Upper lobe of right lung (tissue), 1 donor: ENCODE results near the gene PGA3. TPM values are rescaled to one million over a fixed set of nuclear protein-coding genes. Genes with fewer than 3 reads are reported as not detected.
"Not testable (repeated sequence)": the region's sequence is repeated elsewhere in the genome, so short reads cannot be mapped to it uniquely, and the experiment has no call there.

Experiments used
- ATAC-seq: fragments of 200-7000 bp; cut with Tn5 transposase; one replicate; pipeline ENCODE4 v1.9.1; 2020; ENCODE audit warnings: mild to moderate bottlenecking, moderate library complexity
- DNase-seq: peaks from one replicate; pipeline ENCODE4 v3.0.0-alpha.2; 2020
- H3K27ac ChIP-seq: fragments of 200-600 bp; one replicate; pipeline ENCODE4 v1.8.0; 2022
- H3K27me3 ChIP-seq: fragments of 200-600 bp; one replicate; pipeline ENCODE4 v1.8.0; 2022; ENCODE audit warnings: mild to moderate bottlenecking
- H3K36me3 ChIP-seq: fragments of 200-600 bp; one replicate; pipeline ENCODE4 v1.8.0; 2022
- H3K4me1 ChIP-seq: fragments of 200-600 bp; one replicate; pipeline ENCODE4 v1.8.0; 2022
- H3K4me3 ChIP-seq: fragments of 200-600 bp; one replicate; pipeline ENCODE4 v1.8.0; 2022; ENCODE audit warnings: mild to moderate bottlenecking
- H3K9me3 ChIP-seq: fragments of 200-600 bp; one replicate; pipeline ENCODE4 v1.8.0; 2022
- CTCF ChIP-seq: fragments of 200-600 bp; IDR thresholded peaks from one replicate; pipeline ENCODE4 v1.8.0; 2022; ENCODE audit warnings: antibody characterized with exemption
- intact Hi-C: fragments of 100-400 bp; cut with DNase I; formaldehyde crosslinking; loops from one replicate; pipeline ENCODE4 v1.11.0; 2022
- total RNA-seq: library from RNA; stranded (reverse); fragmentation: NEBNext Ultra II Directional; extraction: Animal tissue kit (Norgen Biotek cat#: 25700); gene quantifications from one replicate; pipeline ENCODE4 v1.2.1, GENCODE V29; 2021
- donor health status: DM: no; HTN: yes; CAD: no; lungs with severe emphysema.

Gene PGA3
- total RNA-seq, 1 donor from 2014 or later = not detected

GRCh38 chr11:61174273-61174672 lies 29.0 kb upstream of the PGA3 start:
- H3K9me3 ChIP-seq = no peaks in the 10 kb centered on the region
- H3K4me3 ChIP-seq = no peak overlapping the region
- no peaks in the 10 kb centered on the region for H3K36me3 ChIP-seq
- no peak overlapping the region for H3K27ac ChIP-seq
- DNase-seq = no peak
- ATAC-seq = no peak
- no peaks in the 10 kb centered on the region for H3K27me3 ChIP-seq
- TF ChIP-seq CTCF = no peak
- intact Hi-C loops = no loop called here
- H3K4me1 ChIP-seq = peaks cover 3% of the 10 kb centered on the region

GRCh38 chr11:61174949-61175348 lies 28.4 kb upstream of the PGA3 start:
- no peak for DNase-seq
- intact Hi-C loops = no loop called here
- no peak overlapping the region for H3K27ac ChIP-seq

GRCh38 chr11:61176446-61176845 lies 26.9 kb upstream of the PGA3 start:
- no peak overlapping the region for H3K27ac ChIP-seq
- ATAC-seq (no peak), DNase-seq (no peak)
- no peaks in the 10 kb centered on the region for H3K9me3 ChIP-seq
- no peak overlapping the region for H3K4me3 ChIP-seq
- no peaks in the 10 kb centered on the region for H3K27me3 ChIP-seq
- H3K4me1 ChIP-seq = peaks cover 3% of the 10 kb centered on the region
- intact Hi-C loops = no loop called here
- no peaks in the 10 kb centered on the region for H3K36me3 ChIP-seq
- no peak for TF ChIP-seq CTCF

More at GRCh38 chr11:61174949-61175348, 28.4 kb upstream of the PGA3 start:
- Histone ChIP-seq H3K9me3 (no peaks in the 10 kb centered on the region), H3K4me1 (peaks cover 3% of the 10 kb centered on the region), H3K4me3 (no peak overlapping the region), H3K27me3 (no peaks in the 10 kb centered on the region), H3K36me3 (no peaks in the 10 kb centered on the region)
- TF ChIP-seq CTCF = no peak
- no peak for ATAC-seq

- not testable (repeated sequence) for H3K9me3 ChIP-seq, H3K27ac ChIP-seq, H3K27me3 ChIP-seq, H3K4me3 ChIP-seq, ATAC-seq, H3K36me3 ChIP-seq, H3K4me1 ChIP-seq
- peak; percentile 27 for DNase-seq
- intact Hi-C loops = loop anchor here (10.0 kb wide), 1 partner anchor 345 kb away; no protein-coding TSS in a partner anchor
These were observed 23.1 kb upstream of the PGA3 start for GRCh38 chr11:61180205-61180604.

- Histone ChIP-seq H3K27ac (no peak overlapping the region), H3K36me3 (no peaks in the 10 kb centered on the region), H3K4me3 (no peak overlapping the region), H3K27me3 (no peaks in the 10 kb centered on the region), H3K9me3 (no peaks in the 10 kb centered on the region), H3K4me1 (no peaks in the 10 kb centered on the region)
- no peak for TF ChIP-seq CTCF
- intact Hi-C loops = loop anchor here (10.0 kb wide), 1 partner anchor 347 kb away; no protein-coding TSS in a partner anchor
- peak; percentile 3 for DNase-seq
- ATAC-seq = no peak
These were observed 21.8 kb upstream of the PGA3 start for GRCh38 chr11:61181489-61181888.

- TF ChIP-seq CTCF = no peak
- H3K4me1 ChIP-seq = no peaks in the 10 kb centered on the region
- DNase-seq (no peak), ATAC-seq (no peak)
- no peak overlapping the region for H3K27ac ChIP-seq
- intact Hi-C loops = loop anchor here (10.0 kb wide), 1 partner anchor 349 kb away; no protein-coding TSS in a partner anchor
- H3K27me3 ChIP-seq = no peaks in the 10 kb centered on the region
- no peaks in the 10 kb centered on the region for H3K36me3 ChIP-seq
- H3K9me3 ChIP-seq = no peaks in the 10 kb centered on the region
- H3K4me3 ChIP-seq = no peak overlapping the region
These were observed 19.7 kb upstream of the PGA3 start for GRCh38 chr11:61183645-61184044.
